GM12874 (cell line): Measurements from ENCODE around the gene STUM.

Experiments
- TF ChIP-seq, protein P1 (sequence below): IDR thresholded peaks from 2 replicates; pipeline ENCODE4 v1.5.1; 2011; ENCODE audit warnings: low read depth, mild to moderate bottlenecking, control low read depth, low read length, moderate library complexity; ENCODE audit not compliant: insufficient read depth

Gene STUM

GRCh38 chr1:226519135-226519534 is 29.4 kb upstream of the STUM start:
- TF ChIP-seq, protein P1, sequence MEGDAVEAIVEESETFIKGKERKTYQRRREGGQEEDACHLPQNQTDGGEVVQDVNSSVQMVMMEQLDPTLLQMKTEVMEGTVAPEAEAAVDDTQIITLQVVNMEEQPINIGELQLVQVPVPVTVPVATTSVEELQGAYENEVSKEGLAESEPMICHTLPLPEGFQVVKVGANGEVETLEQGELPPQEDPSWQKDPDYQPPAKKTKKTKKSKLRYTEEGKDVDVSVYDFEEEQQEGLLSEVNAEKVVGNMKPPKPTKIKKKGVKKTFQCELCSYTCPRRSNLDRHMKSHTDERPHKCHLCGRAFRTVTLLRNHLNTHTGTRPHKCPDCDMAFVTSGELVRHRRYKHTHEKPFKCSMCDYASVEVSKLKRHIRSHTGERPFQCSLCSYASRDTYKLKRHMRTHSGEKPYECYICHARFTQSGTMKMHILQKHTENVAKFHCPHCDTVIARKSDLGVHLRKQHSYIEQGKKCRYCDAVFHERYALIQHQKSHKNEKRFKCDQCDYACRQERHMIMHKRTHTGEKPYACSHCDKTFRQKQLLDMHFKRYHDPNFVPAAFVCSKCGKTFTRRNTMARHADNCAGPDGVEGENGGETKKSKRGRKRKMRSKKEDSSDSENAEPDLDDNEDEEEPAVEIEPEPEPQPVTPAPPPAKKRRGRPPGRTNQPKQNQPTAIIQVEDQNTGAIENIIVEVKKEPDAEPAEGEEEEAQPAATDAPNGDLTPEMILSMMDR, result no peak

DNA sequence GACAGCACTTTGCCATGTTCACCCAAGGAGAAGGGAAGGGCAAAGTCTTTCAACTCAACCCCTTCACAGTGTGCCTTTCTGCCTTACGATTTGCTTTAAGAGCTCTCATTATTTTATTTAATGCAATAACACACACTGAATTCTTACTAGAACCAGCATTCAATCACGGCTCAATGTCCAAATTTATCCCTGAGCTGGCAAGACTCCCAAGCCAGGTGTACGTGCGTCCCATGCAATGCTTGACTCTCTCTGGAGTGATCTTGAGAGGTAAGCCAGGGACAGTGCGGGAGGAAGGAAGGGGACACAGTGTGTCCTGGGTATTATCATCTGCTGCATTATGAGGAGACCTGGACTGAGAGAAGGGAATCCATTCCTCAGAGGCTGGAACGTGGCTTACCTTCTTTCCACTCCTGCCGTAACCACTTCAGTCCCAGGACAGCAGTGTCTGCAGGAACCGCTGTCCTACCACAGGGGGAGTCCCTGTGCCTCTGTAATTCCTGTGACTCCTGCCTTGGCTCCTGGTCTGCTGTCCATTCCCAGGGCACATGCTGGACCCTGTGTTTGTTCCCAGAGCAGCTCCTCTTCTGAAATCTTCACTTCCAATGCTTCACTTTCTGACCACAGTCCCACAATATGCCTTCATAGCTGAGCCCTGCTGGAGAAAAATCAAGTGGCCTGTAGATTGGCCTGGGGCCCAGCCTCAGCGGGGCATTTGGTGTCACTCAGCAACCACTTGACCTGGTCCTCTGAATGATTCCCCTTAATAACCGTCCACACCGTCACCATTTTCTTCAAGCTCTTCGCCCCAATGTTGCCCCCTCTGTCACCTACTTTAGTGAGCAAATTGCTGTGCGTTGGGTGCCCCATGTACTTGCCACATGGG is 28.6 kb upstream of the STUM start:
- TF ChIP-seq, protein P1, result no peak

GRCh38 chr1:226520640-226521355 is 27.8 kb upstream of the STUM start:
- TF ChIP-seq, protein P1, result no peak

DNA sequence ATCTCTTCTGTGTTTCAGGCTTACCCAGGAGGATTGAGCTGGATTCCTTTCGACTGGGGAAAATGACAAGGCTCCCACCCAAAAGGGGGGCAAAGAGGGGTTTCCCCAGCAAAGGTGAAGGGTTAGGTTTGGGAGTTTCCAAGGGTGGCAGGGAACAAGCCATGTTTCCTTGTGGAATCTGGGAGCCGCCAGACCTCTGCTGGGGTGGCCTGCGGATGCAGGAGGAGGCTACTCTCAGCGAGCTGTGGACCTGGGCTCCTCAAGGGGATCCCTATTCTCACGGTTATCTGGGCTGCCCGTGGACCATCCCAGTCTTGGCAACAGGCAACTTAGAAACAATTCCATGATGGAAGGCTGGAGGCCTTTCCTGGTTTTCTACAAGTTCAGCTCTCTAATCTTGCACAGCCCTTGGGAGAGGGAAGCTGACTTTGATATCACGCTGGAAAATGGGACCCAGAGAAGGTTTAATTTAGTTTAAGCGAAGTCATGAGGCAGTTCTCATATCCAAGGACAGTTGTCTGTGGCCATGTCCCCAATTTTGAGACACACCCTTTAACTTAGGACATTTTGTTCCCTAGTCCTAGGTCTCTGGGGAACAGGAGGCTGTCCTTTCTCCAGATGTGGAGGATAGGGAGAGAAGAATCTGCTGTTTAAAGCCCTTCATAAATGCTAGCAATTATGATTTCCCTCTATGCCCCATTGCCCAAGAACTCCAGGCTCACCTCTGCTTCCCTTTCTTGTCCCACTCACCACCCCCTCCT is 24.7 kb upstream of the STUM start:
- TF ChIP-seq, protein P1, result no peak

GRCh38 chr1:226524547-226524946 is 24.0 kb upstream of the STUM start:
- TF ChIP-seq, protein P1, result no peak

- TF ChIP-seq, protein P1, result no peak
Measured at GRCh38 chr1:226525750-226526149, 22.8 kb upstream of the STUM start.
